ENCODE data around the gene RERE.

DNA sequence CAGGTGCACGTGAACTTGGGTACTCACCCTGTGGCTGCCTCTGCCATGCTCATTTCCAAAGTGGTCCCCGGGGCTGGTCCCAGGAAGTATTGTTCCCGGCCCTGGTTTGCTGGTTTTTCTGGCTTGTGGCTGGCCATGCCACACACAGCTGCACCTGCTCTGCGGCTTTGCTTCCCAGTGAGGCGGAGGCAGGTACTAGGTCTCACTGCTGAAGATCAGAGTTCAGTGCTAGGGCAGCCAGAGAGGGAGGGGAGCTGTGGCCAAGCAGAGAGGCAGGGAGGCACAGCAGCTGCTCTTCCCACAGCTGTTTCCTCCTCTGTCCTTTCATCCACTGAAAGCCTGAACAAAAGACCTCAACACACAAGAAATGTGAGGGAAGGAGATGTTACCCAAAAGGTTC is 30.6 kb upstream of the RERE start:
- TF ChIP-seq, protein P1, sequence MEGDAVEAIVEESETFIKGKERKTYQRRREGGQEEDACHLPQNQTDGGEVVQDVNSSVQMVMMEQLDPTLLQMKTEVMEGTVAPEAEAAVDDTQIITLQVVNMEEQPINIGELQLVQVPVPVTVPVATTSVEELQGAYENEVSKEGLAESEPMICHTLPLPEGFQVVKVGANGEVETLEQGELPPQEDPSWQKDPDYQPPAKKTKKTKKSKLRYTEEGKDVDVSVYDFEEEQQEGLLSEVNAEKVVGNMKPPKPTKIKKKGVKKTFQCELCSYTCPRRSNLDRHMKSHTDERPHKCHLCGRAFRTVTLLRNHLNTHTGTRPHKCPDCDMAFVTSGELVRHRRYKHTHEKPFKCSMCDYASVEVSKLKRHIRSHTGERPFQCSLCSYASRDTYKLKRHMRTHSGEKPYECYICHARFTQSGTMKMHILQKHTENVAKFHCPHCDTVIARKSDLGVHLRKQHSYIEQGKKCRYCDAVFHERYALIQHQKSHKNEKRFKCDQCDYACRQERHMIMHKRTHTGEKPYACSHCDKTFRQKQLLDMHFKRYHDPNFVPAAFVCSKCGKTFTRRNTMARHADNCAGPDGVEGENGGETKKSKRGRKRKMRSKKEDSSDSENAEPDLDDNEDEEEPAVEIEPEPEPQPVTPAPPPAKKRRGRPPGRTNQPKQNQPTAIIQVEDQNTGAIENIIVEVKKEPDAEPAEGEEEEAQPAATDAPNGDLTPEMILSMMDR (conservative IDR thresholded peaks at IDR 0.05): no peak
- no peak for TF ChIP-seq EZH2 (IDR thresholded peaks at IDR 0.05; ENCODE audit: low read depth)

Measured in PC-9 (cell line).